ENCODE data around the gene UNC80.

- TF ChIP-seq EZH2 (IDR thresholded peaks at IDR 0.05; ENCODE audit: insufficient read depth, poor library complexity, severe bottlenecking), result no peak
- TF ChIP-seq EZH2phosphoT487 (IDR thresholded peaks at IDR 0.05; ENCODE audit: insufficient read depth, low read depth), result no peak
Observed at GRCh38 chr2:210027608-210028007, 256.0 kb downstream of the UNC80 start.

Data from GM23248 (cell line).